Suppressor macrophage treated with lipopolysaccharide for 1 hour (primary cell): Measurements from ENCODE around the gene P4HA2.

Source experiments
- DNase-seq, 3 donors: peaks; one replicate each; pipeline ENCODE4 v3.0.0-alpha.2; 2020 to 2022

P4HA2 gene

GRCh38 chr5:132264546-132265335 is 37.1 kb upstream of the P4HA2 start:
- no peak for DNase-seq

GRCh38 chr5:132263548-132264261 is 36.1 kb upstream of the P4HA2 start:
- peak; percentile 75 to 91 (median 79) for DNase-seq

GRCh38 chr5:132262882-132263547 is 35.4 kb upstream of the P4HA2 start:
- no peak for DNase-seq

GRCh38 chr5:132261881-132262845 is 34.5 kb upstream of the P4HA2 start:
- no peak for DNase-seq

GRCh38 chr5:132260714-132261551 is 33.3 kb upstream of the P4HA2 start:
- DNase-seq: peak; percentile 92 to 94 (median 92)

- peak; percentile 31 to 51 (median 49) for DNase-seq
Observed at GRCh38 chr5:132260051-132260450, 32.4 kb upstream of the P4HA2 start.

- no peak for DNase-seq
Observed at GRCh38 chr5:132259069-132259851, 31.6 kb upstream of the P4HA2 start.

GRCh38 chr5:132258102-132259068 is 30.7 kb upstream of the P4HA2 start:
- peak; percentile 72 to 79 (median 78) for DNase-seq

DNA sequence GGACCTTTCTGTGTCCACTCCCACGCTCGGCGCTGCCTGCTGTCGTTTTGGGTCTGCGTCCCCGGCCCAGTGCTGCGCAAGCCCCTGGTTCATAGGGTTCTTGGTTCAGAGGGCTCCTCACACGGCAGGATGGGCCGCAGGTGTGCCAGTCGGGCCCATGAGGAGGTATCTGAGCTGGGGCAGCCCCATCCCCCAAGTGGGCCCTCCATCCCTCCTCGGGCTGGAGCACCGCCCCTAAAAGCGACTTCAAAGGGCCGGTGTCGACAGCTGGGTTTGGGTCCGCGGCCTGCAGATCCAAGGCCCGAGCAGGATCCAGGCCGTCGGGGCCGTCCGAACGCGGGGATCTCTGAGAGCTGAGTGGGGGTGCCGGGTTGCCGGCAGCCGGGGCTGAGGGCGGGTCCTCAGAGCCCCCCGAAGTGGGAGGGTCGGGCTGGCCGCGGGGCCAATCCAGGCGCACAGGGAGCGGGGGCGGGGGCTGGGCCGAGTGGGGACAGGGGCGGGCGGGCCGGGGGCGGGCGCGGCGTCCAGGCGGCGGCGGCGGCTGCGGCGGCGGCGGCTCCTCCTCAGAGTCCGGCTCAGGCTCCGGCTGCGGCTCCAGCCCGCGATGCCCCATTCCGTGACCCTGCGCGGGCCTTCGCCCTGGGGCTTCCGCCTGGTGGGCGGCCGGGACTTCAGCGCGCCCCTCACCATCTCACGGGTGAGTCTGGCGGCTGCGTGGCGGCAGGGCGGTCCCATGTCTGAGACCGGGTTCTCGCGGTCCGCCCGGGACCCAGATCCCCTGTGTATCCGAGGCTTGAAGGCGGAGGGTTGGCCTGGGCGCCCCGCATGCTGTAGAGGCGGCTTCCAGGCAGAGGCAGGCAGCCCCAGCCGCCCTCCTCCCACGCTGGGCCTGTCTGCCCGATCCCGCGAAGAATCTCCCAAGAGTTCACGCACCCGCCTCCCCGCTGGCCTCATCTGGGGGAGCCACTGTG is 29.8 kb upstream of the P4HA2 start, which contains the start of gene PDLIM4:
PDLIM4 (plus strand) TSS at position 566 of the 971 bp plus-strand sequence; CDS start at position 605, 39 bp downstream.
- peak in 1 of 3 donors; percentile 38 for DNase-seq

- DNase-seq: no peak
Observed at GRCh38 chr5:132256783-132257130, 29.1 kb upstream of the P4HA2 start.

DNA sequence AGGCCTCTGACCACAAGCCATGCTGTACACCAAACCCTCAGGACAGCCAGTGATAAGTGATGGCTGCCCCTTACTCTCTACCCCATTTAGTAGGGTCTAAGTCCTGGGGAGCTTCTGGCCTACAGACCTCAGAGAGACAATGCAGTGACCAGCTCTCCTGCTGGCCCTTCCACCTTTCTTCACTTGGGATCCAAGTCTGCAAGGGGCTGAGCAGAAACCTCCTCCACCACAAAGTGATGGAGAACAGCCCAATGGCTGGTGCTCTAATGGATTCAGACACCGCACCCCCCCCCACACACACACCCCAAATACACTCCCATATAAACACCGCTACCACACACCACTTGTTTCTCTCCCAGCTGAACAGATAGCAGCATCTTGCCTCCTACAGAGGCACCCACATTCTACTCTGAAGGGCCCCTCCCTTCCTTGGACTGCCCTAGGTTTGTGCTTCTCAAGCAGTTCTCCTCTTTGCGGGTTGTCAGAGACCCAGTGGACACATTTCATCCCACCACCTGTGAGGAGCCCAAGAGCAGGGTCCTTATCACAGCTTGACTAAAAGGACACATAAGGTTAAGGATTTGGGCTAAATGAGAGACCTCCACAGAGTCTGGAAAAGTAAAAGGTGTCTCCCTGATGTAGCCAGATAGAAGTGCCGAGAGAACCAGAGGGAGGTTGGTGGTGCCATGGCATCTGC is 28.6 kb upstream of the P4HA2 start:
- no peak for DNase-seq

GRCh38 chr5:132254321-132254977 is 26.8 kb upstream of the P4HA2 start:
- no peak for DNase-seq

DNA sequence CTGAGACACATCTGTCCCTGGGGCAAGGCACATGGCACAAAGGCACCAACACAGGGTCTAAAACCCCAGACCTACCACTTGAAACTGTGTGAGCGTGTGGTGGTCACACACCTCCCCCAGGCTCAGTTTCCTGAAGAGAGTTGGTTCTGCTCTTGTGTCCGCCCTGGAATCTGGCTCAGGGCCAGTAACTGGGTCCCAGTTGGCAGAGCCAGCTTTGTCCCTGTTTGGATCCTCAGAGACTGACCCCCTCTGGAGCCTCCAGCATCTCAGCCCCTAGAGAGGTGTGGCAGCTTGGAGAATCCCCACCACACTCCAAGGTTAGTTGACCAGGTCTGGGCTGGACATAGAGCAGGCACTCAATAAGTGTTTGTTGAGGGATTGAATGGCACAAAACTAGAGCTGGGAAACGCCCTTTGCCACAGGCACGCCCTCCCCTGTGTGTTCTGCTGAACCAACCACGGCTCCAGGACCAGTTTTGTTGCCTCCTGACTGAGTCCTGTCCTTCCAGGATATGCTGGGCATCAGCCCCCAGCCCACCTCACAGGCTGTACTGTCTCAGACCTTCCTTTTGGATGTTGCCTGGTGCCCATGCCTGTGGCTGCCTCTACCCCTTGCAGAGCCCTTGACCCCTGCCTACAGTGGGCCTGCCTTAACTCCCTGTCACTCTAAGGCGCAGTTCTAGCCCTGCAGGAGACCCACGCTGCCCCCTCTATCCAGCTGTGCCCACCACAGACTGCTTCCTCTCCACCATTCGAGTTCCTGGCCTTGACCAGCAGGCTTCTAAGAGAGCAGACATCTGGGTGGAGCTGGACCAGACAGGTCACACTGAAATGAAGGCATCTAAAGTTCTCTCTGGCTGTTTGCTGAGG is 26.0 kb upstream of the P4HA2 start:
- DNase-seq: no peak

- no peak for DNase-seq
Observed at GRCh38 chr5:132253008-132253441, 25.4 kb upstream of the P4HA2 start.

DNA sequence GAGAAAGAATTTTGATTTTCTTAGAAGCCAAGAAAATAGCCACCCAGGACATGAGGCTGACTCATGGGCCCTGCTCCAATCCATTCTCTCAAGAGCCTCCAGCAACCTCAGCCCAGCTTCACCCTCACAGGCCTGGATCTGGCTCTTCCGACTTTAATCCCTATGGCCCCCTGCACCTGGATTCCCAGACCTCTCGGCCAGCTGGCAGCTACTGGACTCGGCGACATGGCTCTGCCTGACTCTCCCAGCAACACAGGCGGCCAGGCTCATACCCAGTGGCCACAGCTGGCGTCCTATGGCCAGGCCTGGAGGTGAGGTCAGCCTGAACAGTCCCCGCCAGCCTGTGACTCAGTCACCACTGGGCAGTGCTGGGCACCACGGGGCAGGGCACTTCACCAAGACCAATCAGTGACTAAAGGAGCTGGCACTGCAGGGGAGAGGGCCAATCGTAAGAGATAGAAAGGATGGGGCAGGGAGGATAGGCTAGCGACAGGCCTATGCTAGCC is 23.6 kb upstream of the P4HA2 start:
- DNase-seq: peak in 2 of 3 donors; percentile 17 to 20

DNA sequence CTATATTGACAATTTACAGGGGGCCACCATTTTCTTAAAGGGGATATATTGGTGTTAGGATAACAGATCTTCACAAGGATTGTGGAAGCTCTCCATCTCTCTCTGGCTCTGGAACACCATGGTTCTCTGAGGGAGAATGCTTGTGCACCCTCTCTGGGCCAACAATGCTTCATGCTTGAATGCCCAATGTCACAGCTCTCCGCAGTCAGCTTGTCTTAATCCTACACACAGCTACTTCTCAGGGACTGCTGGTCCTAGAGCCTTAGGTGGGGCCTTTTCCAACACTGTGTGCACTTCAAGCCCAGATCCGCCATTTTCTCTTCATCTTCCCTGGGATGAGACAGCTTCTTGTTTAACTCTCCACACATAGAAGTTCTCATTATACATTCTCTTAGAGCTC is 22.9 kb upstream of the P4HA2 start:
- no peak for DNase-seq
